T-cell (primary cell): ENCODE measurements around the gene DAB2IP. TPM values are rescaled to one million over a fixed set of nuclear protein-coding genes. Genes with fewer than 3 reads are reported as not detected.

Experiments
- ATAC-seq, 4 experiments: fragments of 200-7000 bp in 3 of 4; fragments of 150-1000 bp in 1 of 4; cut with Tn5 transposase; replicated peaks in 1 of 4; 1 replicate in 3 of 4; 2 replicates in 1 of 4; pipeline ENCODE4 v1.10.0; 2021; ENCODE audit warnings: moderate library complexity in 3 of 4, mild to moderate bottlenecking in 2 of 4, moderate number of reproducible peaks in 1 of 4
- CTCF ChIA-PET, 2 donors: fragments of 300-600 bp; sonication (Branson Sonifier 250); formaldehyde crosslinking; loops; one replicate each; lab custom pipeline; 2022; ENCODE audit warnings: antibody characterized with exemption in 2 of 2; lab: Charles Lee
- POLR2A ChIA-PET, 2 donors: fragments of 300-600 bp; sonication (Branson Sonifier 250); formaldehyde crosslinking; loops; one replicate each; lab custom pipeline; 2022; ENCODE audit warnings: antibody characterized with exemption in 2 of 2; lab: Charles Lee
- DNase-seq, 35 experiments: peaks; one replicate each; pipeline versions ENCODE4 v3.0.0 to v3.0.0-alpha.2; 2013 to 2023
- H3K27ac ChIP-seq: one replicate; pipeline ENCODE4 v1.5.1; 2013; ENCODE audit warnings: low read length
- H3K27me3 ChIP-seq, 2 experiments: replicated peaks in 1 of 2; 1 replicate in 1 of 2; 2 replicates in 1 of 2; pipeline versions ENCODE4 v1.6.1 to v1.7.0; 2013; ENCODE audit warnings: low read length in 1 of 2, mixed read lengths in 1 of 2; ENCODE audit not compliant: control insufficient read depth in 2 of 2, insufficient read depth in 2 of 2; ENCODE audit errors: extremely low read depth in 1 of 2
- H3K36me3 ChIP-seq, 2 donors: 1 replicate in 1 of 2; 2 replicates in 1 of 2; pipeline versions ENCODE4 v1.6.1 to v1.7.0; 2013; ENCODE audit warnings: low read length in 1 of 2; ENCODE audit not compliant: control insufficient read depth in 2 of 2, insufficient read depth in 1 of 2; ENCODE audit errors: extremely low read depth in 1 of 2
- H3K4me1 ChIP-seq, 2 experiments: 1 replicate in 1 of 2; 2 replicates in 1 of 2; pipeline versions ENCODE4 v1.6.1 to v1.7.0; 2013; ENCODE audit warnings: low read length in 2 of 2, mixed read lengths in 1 of 2; ENCODE audit not compliant: insufficient read depth in 2 of 2, control insufficient read depth in 1 of 2; ENCODE audit errors: extremely low read depth in 1 of 2
- H3K4me3 ChIP-seq, 2 donors: 1 replicate in 1 of 2; 2 replicates in 1 of 2; pipeline versions ENCODE4 v1.5.1 to v1.7.0; 2013; ENCODE audit warnings: mild to moderate bottlenecking in 2 of 2, low read length in 1 of 2, moderate library complexity in 1 of 2; ENCODE audit not compliant: control insufficient read depth in 1 of 2; ENCODE audit errors: extremely low read depth in 1 of 2
- H3K9me3 ChIP-seq: 2 replicates; pipeline ENCODE4 v1.7.0; 2013
- H3K27ac Mint-ChIP-seq, 2 donors: one replicate each; pipeline ENCODE4 v1.8.0; 2020 to 2021; ENCODE audit warnings: mild to moderate bottlenecking in 2 of 2, mixed read lengths in 2 of 2
- H3K27me3 Mint-ChIP-seq, 2 donors: one replicate each; pipeline ENCODE4 v1.8.0; 2021 to 2022; ENCODE audit warnings: mixed read lengths in 2 of 2
- H3K36me3 Mint-ChIP-seq: one replicate; pipeline ENCODE4 v1.8.0; 2021; ENCODE audit warnings: mixed read lengths
- H3K4me1 Mint-ChIP-seq, 3 donors: one replicate each; pipeline ENCODE4 v1.8.0; 2020 to 2022; ENCODE audit warnings: mixed read lengths in 3 of 3, mild to moderate bottlenecking in 1 of 3
- H3K4me3 Mint-ChIP-seq, 3 donors: one replicate each; pipeline ENCODE4 v1.8.0; 2020 to 2022; ENCODE audit warnings: mild to moderate bottlenecking in 3 of 3, mixed read lengths in 3 of 3, moderate library complexity in 3 of 3
- H3K9me3 Mint-ChIP-seq, 3 donors: one replicate each; pipeline ENCODE4 v1.8.0; 2020 to 2022; ENCODE audit warnings: mixed read lengths in 3 of 3
- WGBS: methylation state at CpG from one replicate; pipeline ENCODE4 v1.1.5; 2013; ENCODE audit warnings: missing lambda C conversion rate; ENCODE audit not compliant: insufficient coverage; 5-methylcytosine and 5-hydroxymethylcytosine counted together
- total RNA-seq, 35 experiments: library from RNA in 6 of 35; stranded (reverse) in 6 of 35; fragments of 120-200 nt in 1 of 35; gene quantifications; one replicate each; pipeline versions ENCODE4 v1.2.1 to v1.2.4 and lab custom pipeline; 2013 to 2026

DAB2IP gene
- total RNA-seq, 5 donors from 2014 or later (not counting 1 experiment from before 2014, with no cell fraction given), result 0.22 to 0.53 (median 0.34) TPM; not detected in 1

DNA sequence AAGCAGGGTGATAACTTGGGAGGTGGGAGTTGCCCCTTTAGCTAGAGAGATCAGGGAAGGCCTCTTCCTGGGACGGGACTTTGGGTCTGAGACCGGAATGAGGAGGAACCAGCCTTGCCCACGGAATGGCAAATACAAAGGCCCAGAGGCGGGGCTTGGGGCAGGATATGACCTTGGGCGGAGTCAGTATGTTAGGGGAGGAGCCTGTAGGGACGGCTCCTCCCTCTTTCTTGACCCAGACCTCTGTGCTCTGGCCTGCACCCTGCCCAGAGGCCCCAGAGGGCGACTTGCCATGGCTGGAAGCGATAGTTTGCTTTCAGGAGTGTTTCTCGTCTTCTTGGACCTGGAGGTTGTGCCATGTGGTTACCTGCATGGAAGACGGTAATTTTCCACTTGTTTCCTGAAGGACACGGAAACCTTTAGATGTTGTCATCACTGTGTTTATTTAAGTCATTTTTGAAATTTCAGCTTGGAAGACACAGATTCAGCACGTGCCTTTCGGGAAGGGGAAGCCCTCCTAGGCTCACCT lies 85.6 kb downstream of the DAB2IP start:
- Histone ChIP-seq H3K4me1 (peaks cover 2 to 38% of the 10 kb centered on the region in 2 experiments), H3K27ac (no peak overlapping the region), H3K36me3 (no peaks in the 10 kb centered on the region), H3K4me3 (peak overlapping the region in 1 of 2 donors; percentile 60), H3K27me3 (peaks cover 0 to 46% of the 10 kb centered on the region in 2 experiments), H3K9me3 (no peaks in the 10 kb centered on the region)
- ATAC-seq (no peak), DNase-seq (no peak)
- no peaks in the 10 kb centered on the region for H3K36me3 Mint-ChIP-seq
- ChIA-PET CTCF (no interaction called here), POLR2A (no interaction called here)
- 89% methylated on average over 9 of the region's 13 CpGs for WGBS
- peaks cover 31 to 42% of the 10 kb centered on the region in 2 donors for H3K27me3 Mint-ChIP-seq
- no peaks in the 10 kb centered on the region for H3K9me3 Mint-ChIP-seq
- peaks cover 11 to 18% (median 15%) of the 10 kb centered on the region in 3 donors for H3K4me1 Mint-ChIP-seq
- peak overlapping the region in 1 of 3 donors; percentile 57 for H3K4me3 Mint-ChIP-seq
- H3K27ac Mint-ChIP-seq, result no peak overlapping the region

DNA sequence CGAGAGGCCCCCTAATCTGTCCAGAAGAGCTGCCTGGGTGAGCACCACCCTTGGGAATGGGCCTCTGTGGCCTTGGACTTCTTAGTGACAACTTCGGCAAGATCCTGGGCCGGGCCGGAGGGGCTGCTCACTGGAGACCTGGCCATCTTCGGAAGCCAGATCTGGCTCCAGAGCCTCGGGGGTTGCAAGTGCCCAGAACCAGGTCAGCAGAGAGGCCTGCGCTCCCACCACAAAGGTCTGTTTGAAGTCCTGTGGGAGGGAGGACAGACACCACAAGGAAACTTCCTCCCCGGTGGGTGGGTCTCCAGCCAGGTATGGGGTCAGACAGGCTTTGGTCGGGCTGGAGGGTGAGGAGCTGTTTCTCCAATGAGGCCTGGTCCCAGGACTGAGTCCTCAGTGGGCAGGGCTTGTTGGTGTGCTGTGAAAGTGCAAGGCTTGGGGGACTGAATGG lies 86.1 kb downstream of the DAB2IP start:
- H3K4me1 Mint-ChIP-seq, result peaks cover 9 to 18% (median 15%) of the 10 kb centered on the region in 3 donors
- Histone ChIP-seq H3K27ac (no peak overlapping the region), H3K36me3 (no peaks in the 10 kb centered on the region), H3K9me3 (no peaks in the 10 kb centered on the region), H3K4me1 (peaks cover 2 to 33% of the 10 kb centered on the region in 2 experiments), H3K27me3 (peaks cover 0 to 46% of the 10 kb centered on the region in 2 experiments), H3K4me3 (no peak overlapping the region)
- H3K9me3 Mint-ChIP-seq, result no peaks in the 10 kb centered on the region
- no peak overlapping the region for H3K27ac Mint-ChIP-seq
- no peak overlapping the region for H3K4me3 Mint-ChIP-seq
- DNase-seq, result no peak
- H3K36me3 Mint-ChIP-seq, result no peaks in the 10 kb centered on the region
- peaks cover 27 to 38% of the 10 kb centered on the region in 2 donors for H3K27me3 Mint-ChIP-seq
- ATAC-seq, result no peak
- CTCF ChIA-PET, result no interaction called here
- POLR2A ChIA-PET, result no interaction called here
- 90% methylated on average over 8 of the region's 9 CpGs for WGBS

DNA sequence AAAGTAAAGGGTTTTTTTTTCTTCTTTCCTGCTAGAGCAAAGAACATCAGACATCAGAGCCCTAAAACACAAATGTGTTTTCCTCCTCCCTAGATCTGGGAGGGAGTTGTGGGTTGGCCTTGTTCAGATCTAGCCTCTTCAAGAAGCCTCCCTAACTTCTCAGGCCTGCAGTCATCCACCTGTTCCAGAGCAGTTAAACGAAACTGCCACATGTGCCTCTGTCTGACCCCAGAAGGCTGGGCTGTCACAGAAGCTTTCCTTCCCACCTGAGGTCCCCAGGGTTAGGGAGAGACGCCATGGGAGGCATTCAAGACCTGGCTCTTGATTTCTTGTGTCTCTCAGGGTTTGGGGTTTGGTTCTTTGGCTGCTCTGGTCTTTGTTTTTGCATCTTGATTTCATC lies 87.0 kb downstream of the DAB2IP start:
- ChIA-PET CTCF (interaction anchor here in 1 of 2 donors (1.1 kb wide), 1 partner anchor 9 kb away, joined by 3 read pairs; no protein-coding TSS in a partner anchor), POLR2A (no interaction called here)
- WGBS, result no CpG with 5 or more reads among the region's 2 CpGs
- no peak for DNase-seq
- Histone ChIP-seq H3K27me3 (peaks cover 0 to 47% of the 10 kb centered on the region in 2 experiments), H3K4me1 (peaks cover 2 to 24% of the 10 kb centered on the region in 2 experiments), H3K36me3 (no peaks in the 10 kb centered on the region), H3K9me3 (no peaks in the 10 kb centered on the region), H3K27ac (no peak overlapping the region), H3K4me3 (no peak overlapping the region)
- Mint-ChIP-seq H3K4me3 (no peak overlapping the region), H3K9me3 (no peaks in the 10 kb centered on the region), H3K27ac (no peak overlapping the region), H3K4me1 (peaks cover 9 to 14% (median 9%) of the 10 kb centered on the region in 3 donors), H3K36me3 (no peaks in the 10 kb centered on the region), H3K27me3 (peaks cover 25 to 35% of the 10 kb centered on the region in 2 donors)
- ATAC-seq, result no peak

DNA sequence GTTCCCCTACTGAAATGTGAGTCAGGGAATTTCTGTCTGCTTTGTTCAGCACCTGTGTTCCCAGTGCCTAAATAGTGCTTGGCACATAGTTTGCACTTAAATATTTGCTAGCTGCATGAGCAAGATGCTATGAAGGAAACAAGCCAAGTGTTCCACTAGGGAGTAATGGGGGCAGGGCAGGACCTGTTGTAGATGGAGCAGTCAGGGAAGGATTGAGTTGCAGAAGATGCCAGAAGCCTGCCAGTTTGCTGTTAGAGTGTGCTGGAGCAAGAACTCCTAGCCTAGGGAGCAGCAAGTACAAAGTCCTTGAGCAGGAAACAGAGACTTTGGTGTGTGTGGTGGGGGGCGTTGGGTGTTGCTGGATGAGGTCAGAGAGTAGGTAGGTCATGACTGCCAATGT lies 87.5 kb downstream of the DAB2IP start:
- DNase-seq, result no peak
- ChIA-PET CTCF (interaction anchor here in 1 of 2 donors (1.1 kb wide), 1 partner anchor 10 kb away, joined by 3 read pairs; no protein-coding TSS in a partner anchor), POLR2A (no interaction called here)
- peaks cover 9 to 13% (median 9%) of the 10 kb centered on the region in 3 donors for H3K4me1 Mint-ChIP-seq
- H3K27me3 ChIP-seq, result peaks cover 0 to 42% of the 10 kb centered on the region in 2 experiments
- H3K9me3 ChIP-seq, result no peaks in the 10 kb centered on the region
- no peak for ATAC-seq
- peaks cover 2 to 20% of the 10 kb centered on the region in 2 experiments for H3K4me1 ChIP-seq
- peaks cover 20 to 30% of the 10 kb centered on the region in 2 donors for H3K27me3 Mint-ChIP-seq
- no peaks in the 10 kb centered on the region for H3K9me3 Mint-ChIP-seq
- H3K27ac Mint-ChIP-seq, result no peak overlapping the region
- no peak overlapping the region for H3K4me3 Mint-ChIP-seq
- no peaks in the 10 kb centered on the region for H3K36me3 Mint-ChIP-seq
- no peak overlapping the region for H3K4me3 ChIP-seq
- H3K36me3 ChIP-seq, result no peaks in the 10 kb centered on the region
- WGBS, result 13% methylated on average over 1 of the region's 1 CpG
- no peak overlapping the region for H3K27ac ChIP-seq

DNA sequence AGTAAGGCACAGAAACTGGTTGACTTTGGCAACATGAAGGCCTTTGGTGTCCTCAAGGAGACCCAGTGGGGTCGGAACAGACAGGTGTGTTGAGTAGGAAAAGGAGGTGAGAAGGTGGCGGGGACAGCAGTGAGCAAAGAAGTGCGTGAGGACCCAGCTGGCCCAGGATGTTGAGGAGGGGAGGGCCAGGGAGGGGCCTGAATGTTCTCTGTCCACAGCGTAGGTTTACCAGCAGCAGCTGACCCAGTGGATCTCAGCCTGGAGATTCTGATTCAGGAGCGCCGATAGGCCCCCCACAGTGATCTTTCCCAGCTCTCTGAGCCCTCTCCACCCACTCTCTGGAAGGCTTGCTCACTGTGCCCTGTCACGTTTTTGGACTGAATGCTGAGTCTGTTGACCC lies 88.5 kb downstream of the DAB2IP start:
- no peak overlapping the region for H3K27ac ChIP-seq
- no peaks in the 10 kb centered on the region for H3K9me3 ChIP-seq
- POLR2A ChIA-PET, result no interaction called here
- CTCF ChIA-PET, result no interaction called here
- DNase-seq (no peak), ATAC-seq (no peak)
- H3K27me3 Mint-ChIP-seq, result peaks cover 13 to 22% of the 10 kb centered on the region in 2 donors
- H3K9me3 Mint-ChIP-seq, result no peaks in the 10 kb centered on the region
- H3K4me1 Mint-ChIP-seq, result peaks cover 8 to 9% (median 9%) of the 10 kb centered on the region in 3 donors
- peaks cover 4 to 25% of the 10 kb centered on the region in 2 experiments for H3K4me1 ChIP-seq
- H3K4me3 ChIP-seq, result no peak overlapping the region
- H3K27ac Mint-ChIP-seq, result no peak overlapping the region
- H3K36me3 ChIP-seq, result no peaks in the 10 kb centered on the region
- no peaks in the 10 kb centered on the region for H3K36me3 Mint-ChIP-seq
- no peak overlapping the region for H3K4me3 Mint-ChIP-seq
- peaks cover 0 to 39% of the 10 kb centered on the region in 2 experiments for H3K27me3 ChIP-seq
- 85% methylated on average over 5 of the region's 7 CpGs for WGBS

DNA sequence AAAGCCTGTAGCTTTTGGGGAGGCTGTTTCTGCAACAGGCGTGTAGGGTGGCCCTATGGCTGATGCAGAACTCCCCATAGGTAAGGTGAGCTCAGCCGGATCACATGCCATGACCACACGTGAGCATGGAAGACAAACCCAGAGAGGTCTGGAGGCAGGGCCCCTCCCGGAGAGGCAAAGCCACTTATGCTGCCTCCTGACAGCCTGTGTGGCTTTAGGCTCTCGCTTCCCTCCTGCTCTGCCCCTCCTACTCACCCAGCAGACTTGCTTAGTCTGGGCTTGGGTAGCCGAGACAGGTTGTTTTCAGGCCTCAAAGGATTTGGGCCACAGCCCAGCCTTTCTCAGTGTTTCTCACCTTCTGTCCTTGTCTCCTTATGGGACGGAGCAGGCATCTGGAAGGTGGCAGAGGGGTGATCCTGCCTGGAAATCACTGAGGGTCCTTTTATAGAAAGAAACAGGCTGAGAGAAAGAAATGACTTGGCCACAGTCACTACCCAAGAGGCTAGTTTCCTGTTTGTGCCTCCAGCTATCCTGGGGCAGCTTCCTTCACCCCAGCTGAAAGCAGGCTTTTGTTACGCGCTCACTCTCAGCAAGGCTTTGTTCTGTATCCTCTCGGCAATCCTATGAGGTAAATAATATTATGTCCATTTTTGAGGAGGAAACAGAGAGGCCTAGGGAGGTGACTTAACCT lies 89.9 kb downstream of the DAB2IP start:
- DNase-seq, result no peak
- no peaks in the 10 kb centered on the region for H3K36me3 Mint-ChIP-seq
- POLR2A ChIA-PET, result no interaction called here

More for the DNA sequence above, 89.9 kb downstream of the DAB2IP start:
- peaks cover 2 to 4% (median 3%) of the 10 kb centered on the region in 3 donors for H3K4me1 Mint-ChIP-seq
- H3K36me3 ChIP-seq, result no peaks in the 10 kb centered on the region
- H3K4me3 Mint-ChIP-seq, result no peak overlapping the region
- 54% methylated on average over 8 of the region's 10 CpGs for WGBS
- H3K27ac Mint-ChIP-seq, result no peak overlapping the region
- CTCF ChIA-PET, result no interaction called here
- no peak overlapping the region for H3K27ac ChIP-seq
- H3K27me3 ChIP-seq, result peaks cover 0 to 27% of the 10 kb centered on the region in 2 experiments
- ATAC-seq, result no peak
- H3K4me1 ChIP-seq, result peaks cover 5 to 16% of the 10 kb centered on the region in 2 experiments
- H3K27me3 Mint-ChIP-seq, result peaks cover 4 to 10% of the 10 kb centered on the region in 2 donors
- H3K4me3 ChIP-seq, result no peak overlapping the region
- H3K9me3 Mint-ChIP-seq, result no peaks in the 10 kb centered on the region
- H3K9me3 ChIP-seq, result no peaks in the 10 kb centered on the region
